Measurements from ENCODE around the gene USP48. TPM values are rescaled to one million over a fixed set of nuclear protein-coding genes. Genes with fewer than 3 reads are reported as not detected.

USP48 gene
- total RNA-seq, 2 experiments from 2014 or later, result 83.9 to 96.8 TPM

DNA sequence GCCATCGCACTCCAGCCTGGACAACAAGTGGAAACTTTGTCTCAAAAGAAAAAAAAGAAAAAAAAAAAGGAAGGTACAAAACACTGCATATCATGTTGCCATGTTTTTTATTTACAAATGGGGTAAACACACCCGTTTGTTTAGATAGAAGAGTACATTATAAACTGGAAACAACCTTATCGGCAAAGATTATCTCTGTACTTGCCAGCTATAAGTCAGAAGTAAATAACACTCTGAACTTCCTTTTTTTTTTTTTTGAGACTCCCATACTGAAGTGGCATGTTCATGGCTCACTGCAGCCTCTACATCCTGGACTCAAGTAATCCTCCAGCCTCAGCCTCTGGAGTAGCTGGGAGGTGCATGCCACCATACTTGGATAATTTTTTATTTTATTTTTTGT, 21.9 kb downstream of the USP48 start:
- no peak for DNase-seq

DNA sequence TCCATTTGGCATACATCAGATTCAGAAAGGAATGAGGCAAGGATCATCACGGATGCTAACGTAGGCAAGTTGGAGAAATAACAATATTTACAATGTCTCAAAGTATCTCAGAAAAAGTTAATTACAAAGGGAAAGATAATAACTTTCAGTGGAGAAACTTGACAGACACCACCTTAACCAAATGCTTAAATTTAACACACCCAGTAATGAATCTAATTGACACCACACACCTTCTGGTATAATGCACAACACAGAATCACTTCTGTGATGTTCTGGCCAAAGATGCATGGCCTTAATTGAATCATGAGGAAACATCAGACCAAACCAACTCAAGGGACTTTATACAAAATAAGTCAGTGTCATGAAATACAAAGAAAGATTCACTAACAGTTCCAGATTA, 23.1 kb downstream of the USP48 start:
- Mint-ChIP-seq H3K27ac (no peak overlapping the region), H3K4me3 (no peak overlapping the region), H3K36me3 (peaks cover 17% of the 10 kb centered on the region), H3K27me3 (no peaks in the 10 kb centered on the region), H3K9me3 (ENCODE audit: low read depth) (no peaks in the 10 kb centered on the region), H3K4me1 (peaks cover 35% of the 10 kb centered on the region)
- DNase-seq, result no peak
- CTCF ChIA-PET, result no interaction called here
- no peak for ATAC-seq

More for the DNA sequence above, 21.9 kb downstream of the USP48 start:
- Mint-ChIP-seq H3K27me3 (no peaks in the 10 kb centered on the region), H3K4me1 (peaks cover 48% of the 10 kb centered on the region), H3K4me3 (no peak overlapping the region), H3K9me3 (ENCODE audit: low read depth) (no peaks in the 10 kb centered on the region), H3K27ac (no peak overlapping the region), H3K36me3 (peaks cover 10% of the 10 kb centered on the region)
- ATAC-seq, result no peak
- CTCF ChIA-PET, result interaction anchor here (1.0 kb wide), 1 partner anchor 202 kb away, joined by 3 read pairs; no protein-coding TSS in a partner anchor

DNA sequence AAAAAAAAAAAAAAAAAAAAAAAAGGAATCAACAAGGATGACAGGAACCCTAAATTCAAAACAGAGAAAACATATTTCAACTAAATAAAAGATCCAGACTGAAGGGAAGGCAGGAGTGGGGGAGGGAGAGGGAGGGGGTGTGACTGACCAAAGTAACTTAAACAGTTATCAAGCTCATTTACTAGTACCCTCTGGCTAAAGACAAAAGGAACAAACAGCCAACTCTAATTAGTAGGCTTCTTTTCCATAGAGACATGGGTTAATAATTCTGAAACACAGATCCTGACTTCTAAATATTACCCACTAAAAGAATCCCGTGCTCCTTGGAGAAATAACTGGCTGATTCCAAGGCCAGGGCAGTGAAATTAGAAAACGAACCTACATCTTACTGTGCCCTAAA, 23.8 kb downstream of the USP48 start:
- no peak for ATAC-seq
- no peak for DNase-seq
- no peak overlapping the region for H3K27ac Mint-ChIP-seq
- no peaks in the 10 kb centered on the region for H3K27me3 Mint-ChIP-seq
- no peaks in the 10 kb centered on the region for H3K9me3 Mint-ChIP-seq (ENCODE audit: low read depth)
- peaks cover 31% of the 10 kb centered on the region for H3K4me1 Mint-ChIP-seq
- CTCF ChIA-PET, result no interaction called here
- H3K36me3 Mint-ChIP-seq, result peaks cover 22% of the 10 kb centered on the region
- H3K4me3 Mint-ChIP-seq, result no peak overlapping the region

DNA sequence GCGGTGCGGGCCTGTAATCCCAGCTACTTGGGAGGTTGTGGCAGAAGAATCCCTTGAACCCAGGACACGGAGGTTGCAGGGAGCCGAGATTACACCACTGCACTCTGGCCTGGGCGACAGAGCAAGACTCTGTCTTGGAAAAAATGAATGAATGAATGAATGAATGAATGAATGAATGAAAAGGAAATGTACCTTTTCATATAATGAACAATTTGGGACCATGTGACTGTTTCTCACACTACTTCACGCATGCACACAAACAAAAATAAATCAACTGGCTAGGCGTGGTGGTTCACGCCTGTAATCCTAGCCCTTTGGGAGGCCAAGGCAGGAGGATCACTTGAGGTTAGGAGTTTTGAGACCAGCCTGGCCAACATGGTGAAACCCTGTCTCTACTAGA, 24.3 kb downstream of the USP48 start:
- Mint-ChIP-seq H3K4me3 (no peak overlapping the region), H3K27ac (no peak overlapping the region), H3K36me3 (peaks cover 25% of the 10 kb centered on the region), H3K4me1 (peaks cover 28% of the 10 kb centered on the region), H3K27me3 (no peaks in the 10 kb centered on the region), H3K9me3 (ENCODE audit: low read depth) (no peaks in the 10 kb centered on the region)
- DNase-seq (no peak), ATAC-seq (no peak)
- CTCF ChIA-PET, result interaction anchor here (0.6 kb wide), 1 partner anchor 20 kb away, joined by 3 read pairs; no protein-coding TSS in a partner anchor

- no peak for ATAC-seq
- CTCF ChIA-PET, result no interaction called here
These were observed 26.4 kb downstream of the USP48 start for GRCh38 chr1:21756393-21757089.

GRCh38 chr1:21755067-21755466, 27.9 kb downstream of the USP48 start:
- Mint-ChIP-seq H3K27me3 (no peaks in the 10 kb centered on the region), H3K27ac (no peak overlapping the region), H3K4me3 (no peak overlapping the region), H3K36me3 (peaks cover 42% of the 10 kb centered on the region), H3K4me1 (peaks cover 12% of the 10 kb centered on the region), H3K9me3 (ENCODE audit: low read depth) (no peaks in the 10 kb centered on the region)
- DNase-seq, result no peak
- ATAC-seq, result no peak
- CTCF ChIA-PET, result no interaction called here

More at GRCh38 chr1:21756393-21757089, 26.4 kb downstream of the USP48 start:
- H3K4me1 Mint-ChIP-seq, result peaks cover 12% of the 10 kb centered on the region
- H3K27ac Mint-ChIP-seq, result no peak overlapping the region
- no peak for DNase-seq
- no peaks in the 10 kb centered on the region for H3K9me3 Mint-ChIP-seq (ENCODE audit: low read depth)
- H3K36me3 Mint-ChIP-seq, result peaks cover 33% of the 10 kb centered on the region
- H3K4me3 Mint-ChIP-seq, result no peak overlapping the region
- H3K27me3 Mint-ChIP-seq, result no peaks in the 10 kb centered on the region

GRCh38 chr1:21754583-21754982, 28.4 kb downstream of the USP48 start:
- peaks cover 9% of the 10 kb centered on the region for H3K4me1 Mint-ChIP-seq
- ATAC-seq (no peak), DNase-seq (no peak)
- no peak overlapping the region for H3K4me3 Mint-ChIP-seq
- no peaks in the 10 kb centered on the region for H3K27me3 Mint-ChIP-seq
- peaks cover 45% of the 10 kb centered on the region for H3K36me3 Mint-ChIP-seq
- H3K27ac Mint-ChIP-seq, result peak overlapping the region; percentile 52
- CTCF ChIA-PET, result no interaction called here
- no peaks in the 10 kb centered on the region for H3K9me3 Mint-ChIP-seq (ENCODE audit: low read depth)

- peaks cover 48% of the 10 kb centered on the region for H3K36me3 Mint-ChIP-seq
- CTCF ChIA-PET, result interaction anchor here (0.9 kb wide), 1 partner anchor 30 kb away, joined by 3 read pairs; the partner anchor contains the start of gene USP48
These were observed 30.8 kb downstream of the USP48 start for GRCh38 chr1:21752186-21752585.

DNA sequence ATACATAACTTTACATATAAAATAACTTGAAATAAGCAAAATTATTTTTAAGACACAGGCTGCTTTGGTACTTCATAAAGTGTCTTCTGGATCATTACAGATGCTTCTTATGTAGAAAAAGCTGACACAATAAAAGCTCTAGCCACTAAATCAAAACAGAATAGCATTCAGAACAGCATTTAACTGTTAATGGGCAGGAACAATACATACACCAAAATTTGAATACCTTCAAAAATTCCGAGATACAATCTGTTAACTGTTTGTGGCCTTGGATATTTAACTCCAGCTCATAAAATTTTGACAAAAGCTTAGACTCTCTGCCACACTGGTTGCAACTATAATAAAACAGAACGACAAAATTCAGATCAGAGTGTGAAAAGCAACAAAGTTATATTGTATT, 31.7 kb downstream of the USP48 start:
- H3K27ac Mint-ChIP-seq, result no peak overlapping the region
- no peak for DNase-seq
- peaks cover 45% of the 10 kb centered on the region for H3K36me3 Mint-ChIP-seq
- no peak overlapping the region for H3K4me3 Mint-ChIP-seq
- ATAC-seq, result no peak
- CTCF ChIA-PET, result no interaction called here
- H3K9me3 Mint-ChIP-seq (ENCODE audit: low read depth), result no peaks in the 10 kb centered on the region
- no peaks in the 10 kb centered on the region for H3K27me3 Mint-ChIP-seq
- H3K4me1 Mint-ChIP-seq, result no peaks in the 10 kb centered on the region

More at GRCh38 chr1:21752186-21752585, 30.8 kb downstream of the USP48 start:
- DNase-seq, result no peak
- no peak overlapping the region for H3K27ac Mint-ChIP-seq
- no peak for ATAC-seq
- H3K27me3 Mint-ChIP-seq, result no peaks in the 10 kb centered on the region
- no peaks in the 10 kb centered on the region for H3K9me3 Mint-ChIP-seq (ENCODE audit: low read depth)
- no peak overlapping the region for H3K4me3 Mint-ChIP-seq
- H3K4me1 Mint-ChIP-seq, result no peaks in the 10 kb centered on the region

- H3K36me3 Mint-ChIP-seq, result peaks cover 45% of the 10 kb centered on the region
- H3K27ac Mint-ChIP-seq, result no peak overlapping the region
- no peak for ATAC-seq
- CTCF ChIA-PET, result no interaction called here
- no peaks in the 10 kb centered on the region for H3K4me1 Mint-ChIP-seq
- no peak overlapping the region for H3K4me3 Mint-ChIP-seq
- H3K27me3 Mint-ChIP-seq, result no peaks in the 10 kb centered on the region
- H3K9me3 Mint-ChIP-seq (ENCODE audit: low read depth), result no peaks in the 10 kb centered on the region
- no peak for DNase-seq
These were observed 32.1 kb downstream of the USP48 start for GRCh38 chr1:21750841-21751240.

DNA sequence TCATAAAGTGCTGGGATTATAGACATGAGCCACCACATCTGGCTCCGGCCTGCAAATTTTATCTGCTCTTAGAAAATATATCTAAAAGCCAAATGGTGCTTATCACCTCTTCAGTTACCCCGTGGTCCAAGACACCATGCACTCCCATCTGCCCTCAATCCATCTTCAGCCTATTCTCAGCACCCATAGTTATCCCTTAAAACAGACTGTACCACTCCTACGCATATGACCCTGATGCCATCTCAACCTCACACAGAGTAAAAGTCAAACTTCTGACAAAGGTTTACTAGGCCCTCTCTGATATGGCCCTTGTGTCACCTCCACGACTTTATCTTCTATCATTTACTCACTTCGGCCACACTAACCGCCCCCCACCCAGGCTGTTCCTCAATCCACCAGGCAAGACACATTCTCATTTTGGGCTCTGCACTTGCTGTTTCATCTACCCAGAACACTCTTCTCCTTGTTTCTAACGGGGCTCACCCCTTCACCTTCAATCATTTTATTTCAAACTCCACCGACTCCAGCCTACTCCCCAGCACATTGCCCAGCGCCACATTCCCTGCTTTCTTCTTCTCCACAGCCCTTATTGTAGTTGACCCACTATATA, 33.0 kb downstream of the USP48 start:
- Mint-ChIP-seq H3K27me3 (no peaks in the 10 kb centered on the region), H3K27ac (no peak overlapping the region), H3K4me1 (no peaks in the 10 kb centered on the region), H3K4me3 (no peak overlapping the region), H3K36me3 (peaks cover 38% of the 10 kb centered on the region), H3K9me3 (ENCODE audit: low read depth) (no peaks in the 10 kb centered on the region)
- CTCF ChIA-PET, result no interaction called here
- DNase-seq, result no peak
- ATAC-seq, result no peak

DNA sequence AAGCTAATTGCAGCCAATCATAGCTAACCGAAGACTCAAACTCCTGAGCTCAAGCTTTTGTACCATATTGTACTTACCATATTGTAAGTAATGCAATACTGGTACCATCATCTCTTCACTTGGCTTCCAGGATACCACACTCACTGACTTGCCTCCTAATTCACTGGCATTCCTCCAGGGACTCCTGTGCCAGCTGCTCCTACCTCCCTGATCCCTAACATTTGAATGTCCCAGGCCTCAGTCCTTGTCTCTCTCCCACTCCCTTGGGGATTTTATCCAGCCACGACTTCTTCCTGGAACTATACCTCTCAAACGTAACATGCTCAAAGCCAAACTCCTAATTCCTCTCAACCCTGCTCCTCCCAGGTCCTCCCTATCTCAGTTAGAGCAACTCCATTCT, 33.8 kb downstream of the USP48 start:
- H3K4me1 Mint-ChIP-seq, result peaks cover under 1% of the 10 kb centered on the region
- ATAC-seq, result no peak
- no peak for DNase-seq
- no peaks in the 10 kb centered on the region for H3K9me3 Mint-ChIP-seq (ENCODE audit: low read depth)
- CTCF ChIA-PET, result no interaction called here
- no peak overlapping the region for H3K27ac Mint-ChIP-seq
- no peak overlapping the region for H3K4me3 Mint-ChIP-seq
- no peaks in the 10 kb centered on the region for H3K27me3 Mint-ChIP-seq
- H3K36me3 Mint-ChIP-seq, result peaks cover 34% of the 10 kb centered on the region

DNA sequence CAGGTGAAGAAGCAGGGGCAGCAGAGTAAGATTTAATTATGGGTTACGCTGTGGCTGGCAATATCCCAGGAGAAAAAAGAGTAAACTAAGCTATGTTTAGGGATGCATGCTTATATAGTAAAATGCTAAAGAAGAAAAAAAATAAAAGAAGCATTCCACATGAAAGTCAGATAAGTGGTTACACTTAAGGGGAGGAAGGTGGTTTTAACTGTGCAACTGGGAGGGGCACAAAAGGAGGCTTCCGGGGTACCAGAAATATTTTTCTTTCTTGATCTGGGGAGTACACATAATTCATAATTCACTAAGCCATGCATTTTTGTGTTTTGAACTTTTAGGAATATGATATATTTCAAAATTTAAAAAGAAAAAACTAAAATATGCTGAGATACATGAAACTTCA, 39.5 kb downstream of the USP48 start:
- DNase-seq (no peak), ATAC-seq (no peak)
- H3K36me3 Mint-ChIP-seq, result peaks cover 24% of the 10 kb centered on the region
- no peaks in the 10 kb centered on the region for H3K27me3 Mint-ChIP-seq
- no peaks in the 10 kb centered on the region for H3K9me3 Mint-ChIP-seq (ENCODE audit: low read depth)
- peaks cover 30% of the 10 kb centered on the region for H3K4me1 Mint-ChIP-seq
- CTCF ChIA-PET, result no interaction called here
- no peak overlapping the region for H3K4me3 Mint-ChIP-seq
- H3K27ac Mint-ChIP-seq, result peak overlapping the region; percentile 12

- no peak overlapping the region for H3K4me3 Mint-ChIP-seq
- H3K27me3 Mint-ChIP-seq, result no peaks in the 10 kb centered on the region
- ATAC-seq (no peak), DNase-seq (no peak)
- H3K4me1 Mint-ChIP-seq, result peaks cover 30% of the 10 kb centered on the region
- CTCF ChIA-PET, result no interaction called here
- H3K36me3 Mint-ChIP-seq, result peaks cover 22% of the 10 kb centered on the region
- H3K27ac Mint-ChIP-seq, result no peak overlapping the region
- H3K9me3 Mint-ChIP-seq (ENCODE audit: low read depth), result no peaks in the 10 kb centered on the region
These were observed 40.4 kb downstream of the USP48 start for GRCh38 chr1:21742578-21742977.
